IMR-90 (cell line): Measurements from ENCODE around the gene LUZP4. TPM values are rescaled to one million over a fixed set of nuclear protein-coding genes. Genes with fewer than 3 reads are reported as not detected.
A peak's percentile ranks its signal among the peaks of the same experiment; 100 is the strongest.

Source experiments
- ATAC-seq: fragments of 200-7000 bp; cut with Tn5 transposase; 2 replicates; pipeline ENCODE4 v1.9.1; 2020; ENCODE audit warnings: low read depth, mild to moderate bottlenecking, moderate library complexity
- BruUV-seq: library from RNA; stranded (reverse); fragments of 400-500 nt; replicated peaks from 2 replicates; lab custom pipeline; 2021; lab: Mats Ljungman, UMichigan
- CTCF ChIA-PET: fragments of 300-600 bp; formaldehyde crosslinking; extraction: SDS; loops from one replicate; lab custom pipeline; 2021; ENCODE audit warnings: antibody characterized with exemption; lab: Yijun Ruan, JAX
- POLR2A ChIA-PET: fragments of 300-600 bp; sonication (Branson Sonifier 250); formaldehyde crosslinking; loops from one replicate; lab custom pipeline; 2022; ENCODE audit warnings: antibody characterized with exemption; ENCODE audit not compliant: unreplicated experiment; lab: Charles Lee
- DNase-seq: peaks from one replicate; pipeline ENCODE4 v3.0.0; 2013
- H2AFZ ChIP-seq: replicated peaks from 2 replicates; pipeline ENCODE3; 2013; ENCODE audit warnings: low read length, mild to moderate bottlenecking; ENCODE audit not compliant: poor library complexity
- H2AK5ac ChIP-seq: 2 replicates; pipeline ENCODE4 v1.6.1; 2013; ENCODE audit warnings: low read depth, low read length, inconsistent platforms
- H2AK9ac ChIP-seq: replicated peaks from 2 replicates; pipeline ENCODE3; 2013; ENCODE audit warnings: mild to moderate bottlenecking, low read depth, low read length, moderate library complexity; ENCODE audit not compliant: poor library complexity
- H2BK120ac ChIP-seq: 2 replicates; pipeline ENCODE4 v1.6.1; 2013; ENCODE audit warnings: low read depth, low read length, inconsistent platforms
- H2BK15ac ChIP-seq: 3 replicates; pipeline ENCODE4 v1.6.1; 2013; ENCODE audit warnings: low read depth, low read length, inconsistent platforms
- H2BK20ac ChIP-seq: 2 replicates; pipeline ENCODE4 v1.6.1; 2013; ENCODE audit warnings: low read depth, mild to moderate bottlenecking, inconsistent platforms, low read length, moderate library complexity
- H2BK5ac ChIP-seq: 2 replicates; pipeline ENCODE4 v1.6.1; 2013; ENCODE audit warnings: mild to moderate bottlenecking, low read depth, low read length, inconsistent platforms; ENCODE audit not compliant: poor library complexity, severe bottlenecking
- H3K14ac ChIP-seq: replicated peaks from 2 replicates; pipeline ENCODE4 v1.6.1; 2013; ENCODE audit warnings: low read depth, low read length, inconsistent platforms
- H3K18ac ChIP-seq: 2 replicates; pipeline ENCODE4 v1.6.1; 2013; ENCODE audit warnings: low read depth, low read length, control low read depth
- H3K23ac ChIP-seq: 2 replicates; pipeline ENCODE4 v1.6.1; 2013; ENCODE audit warnings: low read depth, low read length, inconsistent platforms
- H3K27ac ChIP-seq: 2 replicates; pipeline ENCODE4 v1.5.1; 2013; ENCODE audit warnings: mild to moderate bottlenecking, control low read depth, low read length; ENCODE audit not compliant: insufficient read depth
- H3K27me3 ChIP-seq: 2 replicates; pipeline ENCODE4 v1.6.1; 2013; ENCODE audit warnings: low read length; ENCODE audit not compliant: control insufficient read depth, insufficient read depth
- H3K36me3 ChIP-seq: 2 replicates; pipeline ENCODE4 v1.6.1; 2013; ENCODE audit warnings: low read length, mixed read lengths; ENCODE audit not compliant: control insufficient read depth, insufficient read depth
- H3K4ac ChIP-seq: 2 replicates; pipeline ENCODE4 v1.6.1; 2013; ENCODE audit warnings: low read depth, low read length, inconsistent platforms
- H3K4me1 ChIP-seq: 2 replicates; pipeline ENCODE4 v1.6.1; 2013; ENCODE audit warnings: low read length, mixed read lengths; ENCODE audit not compliant: control insufficient read depth, insufficient read depth
- H3K4me2 ChIP-seq: 2 replicates; pipeline ENCODE4 v1.6.1; 2013; ENCODE audit warnings: low read depth, mild to moderate bottlenecking, control low read depth, low read length, moderate library complexity
- H3K4me3 ChIP-seq: 2 replicates; pipeline ENCODE4 v1.5.1; 2013; ENCODE audit warnings: low read depth, mild to moderate bottlenecking, control low read depth, low read length, moderate library complexity; ENCODE audit not compliant: insufficient read depth
- H3K56ac ChIP-seq: 2 replicates; pipeline ENCODE4 v1.6.1; 2013; ENCODE audit warnings: low read length, inconsistent platforms; ENCODE audit not compliant: insufficient read depth; ENCODE audit errors: extremely low read depth
- H3K79me1 ChIP-seq, 2 experiments: 2 replicates each; pipeline ENCODE4 v1.6.1; 2013; ENCODE audit warnings: low read length in 2 of 2, inconsistent platforms in 1 of 2, low read depth in 1 of 2
- H3K9ac ChIP-seq: 2 replicates; pipeline ENCODE4 v1.6.1; 2013; ENCODE audit warnings: low read depth, low read length, control low read depth
- H3K9me1 ChIP-seq: 2 replicates; pipeline ENCODE4 v1.6.1; 2013; ENCODE audit warnings: low read length, inconsistent platforms; ENCODE audit not compliant: insufficient read depth
- H3K9me3 ChIP-seq: 2 replicates; pipeline ENCODE4 v1.6.1; 2013; ENCODE audit warnings: low read length; ENCODE audit not compliant: control insufficient read depth, insufficient read depth
- H4K20me1 ChIP-seq: 2 replicates; pipeline ENCODE4 v1.6.1; 2013; ENCODE audit warnings: low read length, inconsistent platforms; ENCODE audit not compliant: insufficient read depth
- H4K5ac ChIP-seq: 2 replicates; pipeline ENCODE4 v1.6.1; 2013; ENCODE audit warnings: mild to moderate bottlenecking, low read depth, low read length, control low read depth
- H4K8ac ChIP-seq, 2 experiments: 2 replicates each; pipeline ENCODE4 v1.6.1; 2013; ENCODE audit warnings: low read depth in 2 of 2, low read length in 2 of 2, control low read depth in 1 of 2, inconsistent platforms in 1 of 2
- H4K91ac ChIP-seq: 2 replicates; pipeline ENCODE4 v1.6.1; 2013; ENCODE audit warnings: low read depth, low read length, inconsistent platforms; ENCODE audit not compliant: insufficient read depth
- CTCF ChIP-seq: conservative IDR thresholded peaks from 2 replicates; pipeline ENCODE4 v1.5.1; 2012; ENCODE audit warnings: mild to moderate bottlenecking, low read depth, low read length, improper control_type of control experiment
- NFE2L2 ChIP-seq: fragments of 150-350 bp; IDR thresholded peaks from 2 replicates; pipeline ENCODE4 v1.6.1; 2016; ENCODE audit warnings: low read depth, mild to moderate bottlenecking, low read length
- RAD21 ChIP-seq: IDR thresholded peaks from 2 replicates; pipeline ENCODE4 v1.6.1; 2012; ENCODE audit warnings: low read length, improper control_type of control experiment
- RCOR1 ChIP-seq: IDR thresholded peaks from 2 replicates; pipeline ENCODE4 v1.6.1; 2012; ENCODE audit warnings: mild to moderate bottlenecking, low read length, improper control_type of control experiment; ENCODE audit not compliant: insufficient replicate concordance
- RFX5 ChIP-seq: IDR thresholded peaks from 2 replicates; pipeline ENCODE4 v1.8.0; 2012; ENCODE audit warnings: low read depth, mild to moderate bottlenecking, low read length, moderate library complexity
- SMC3 ChIP-seq: fragments of 150-350 bp; IDR thresholded peaks from 2 replicates; pipeline ENCODE4 v1.6.1; 2016; ENCODE audit warnings: low read depth, mild to moderate bottlenecking, antibody characterized with exemption, low read length, moderate library complexity
- WGBS, 2 experiments: methylation state at CpG; one replicate each; pipeline versions ENCODE4 v1.1.5 to v1.1.7; 2013; ENCODE audit warnings: missing lambda C conversion rate in 2 of 2; ENCODE audit not compliant: insufficient read length in 1 of 2; ENCODE audit errors: extremely low coverage in 2 of 2; 5-methylcytosine and 5-hydroxymethylcytosine counted together
- dilution Hi-C: fragments of 300-500 bp; cut with HindIII; formaldehyde crosslinking; loops from one replicate; pipeline ENCODE4 v1.14.3; 2018; ENCODE audit warnings: low sequenced_read_pairs; ENCODE audit not compliant: unreplicated experiment
- in situ Hi-C: fragments of 300-500 bp; cut with MboI; formaldehyde crosslinking; loops from 3 replicates; pipeline ENCODE4 v1.14.3; 2019; ENCODE audit warnings: low sequenced_read_pairs, inconsistent platforms, mixed read lengths
- intact Hi-C: fragments of 100-400 bp; cut with micrococcal nuclease; formaldehyde crosslinking; loops from 2 replicates; pipeline ENCODE4 v1.10.0; 2022
- polyA plus RNA-seq, 3 experiments: library from polyadenylated mRNA; depleted of rRNA; stranded (reverse); fragments of >200 nt; gene quantifications; 2 replicates each; pipeline ENCODE4 v1.2.3, GENCODE V29; 2012; ENCODE audit warnings: low replicate concordance in 1 of 3
- total RNA-seq: library from RNA; depleted of rRNA; stranded (reverse); fragments of >200 nt; gene quantifications from 2 replicates; pipeline ENCODE4 v1.2.3, GENCODE V29; 2012

LUZP4 gene
- total and polyA plus RNA-seq, 2 of the 4 experiments (the other 2 are of a cell fraction): not detected

- no peaks in the 10 kb centered on the region for H3K9me3 ChIP-seq
- no peak overlapping the region; the same call in 1 of the 2 replicates for H3K4me2 ChIP-seq
- no peak overlapping the region for H2BK120ac ChIP-seq
- no peak overlapping the region for H2BK5ac ChIP-seq
- H2BK15ac ChIP-seq: no peak overlapping the region
- H3K27me3 ChIP-seq: peaks cover 8% of the 10 kb centered on the region
- no peak overlapping the region for H2AK5ac ChIP-seq
- H3K14ac ChIP-seq: no peak overlapping the region
- no peaks in the 10 kb centered on the region for H3K9me1 ChIP-seq
- H3K18ac ChIP-seq: no peak overlapping the region
- no peak overlapping the region for H4K5ac ChIP-seq
- ATAC-seq (peak; percentile 76), DNase-seq (peak; percentile 76)
- no peaks in the 10 kb centered on the region for H4K20me1 ChIP-seq
- no peak overlapping the region for H3K4ac ChIP-seq
- H3K56ac ChIP-seq: no peak overlapping the region
- 0% methylated on average over 4 of the region's 18 CpGs; no CpG with 5 or more reads in 1 of the 2 experiments for WGBS, 2 experiments
- H3K4me1 ChIP-seq: no peaks in the 10 kb centered on the region
- no peak overlapping the region for H3K9ac ChIP-seq
- H2AFZ ChIP-seq: peak overlapping the region; percentile 77
- ChIA-PET CTCF (interaction anchor here (0.8 to 1.7 kb wide), 3 partner anchors 22 to 348 kb away, joined by 3 to 9 read pairs (median 3); no protein-coding TSS in a partner anchor), POLR2A (no interaction called here)
- H3K27ac ChIP-seq: no peak overlapping the region
- intact Hi-C loops (loop anchor here (1.0 to 2.0 kb wide), 3 partner anchors 232 to 360 kb away; no protein-coding TSS in a partner anchor), dilution Hi-C loops (no loop called here), in situ Hi-C loops (loop anchor here (5.0 kb wide), 1 partner anchor 312 kb away; no protein-coding TSS in a partner anchor)
- BruUV-seq: no TSS peak
- no peak overlapping the region for H2AK9ac ChIP-seq
- no peak overlapping the region for H3K23ac ChIP-seq
- no peak overlapping the region for H4K91ac ChIP-seq
- H3K79me1 ChIP-seq: no peaks in the 10 kb centered on the region
- no peaks in the 10 kb centered on the region for H3K36me3 ChIP-seq
- TF ChIP-seq RAD21 (peak; percentile 88), RCOR1 (no peak), CTCF (peak; percentile 87), NFE2L2 (no peak), RFX5 (no peak), SMC3 (peak; percentile 97)
- no peak overlapping the region for H2BK20ac ChIP-seq
- H3K4me3 ChIP-seq: no peak overlapping the region
- H4K8ac ChIP-seq: no peak overlapping the region
Measured at GRCh38 chrX:115330498-115331168, 41.1 kb downstream of the LUZP4 start.
